Neural progenitor cell (in vitro differentiated cells): Measurements from ENCODE around the gene SMARCD3. TPM values are rescaled to one million over a fixed set of nuclear protein-coding genes. Genes with fewer than 3 reads are reported as not detected.

ENCODE experiments used
- DNase-seq: peaks from one replicate; pipeline ENCODE4 v3.0.0-alpha.2; 2016; ENCODE audit warnings: low spot score
- H2AFZ ChIP-seq: fragments of 200-600 bp; sonication (generic); replicated peaks from 2 replicates; pipeline ENCODE4 v1.6.1; 2016; ENCODE audit warnings: antibody characterized with exemption
- H3F3A ChIP-seq: fragments of 200-600 bp; sonication (generic); 2 replicates; pipeline ENCODE4 v1.6.1; 2016; ENCODE audit warnings: antibody characterized with exemption, low read depth
- H3K27ac ChIP-seq: fragments of 200-600 bp; sonication (generic); 2 replicates; pipeline ENCODE4 v1.5.1; 2016; ENCODE audit warnings: mild to moderate bottlenecking
- H3K27me3 ChIP-seq: fragments of 200-600 bp; sonication (generic); 2 replicates; pipeline ENCODE4 v1.6.1; 2016; ENCODE audit warnings: mild to moderate bottlenecking, moderate library complexity
- H3K36me3 ChIP-seq: fragments of 200-600 bp; sonication (generic); 2 replicates; pipeline ENCODE4 v1.5.1; 2016
- H3K4me1 ChIP-seq: fragments of 200-600 bp; sonication (generic); 2 replicates; pipeline ENCODE4 v1.6.1; 2016; ENCODE audit warnings: mixed run types
- H3K4me2 ChIP-seq: fragments of 200-600 bp; sonication (generic); 2 replicates; pipeline ENCODE4 v1.6.1; 2016
- H3K4me3 ChIP-seq: fragments of 200-600 bp; sonication (generic); 2 replicates; pipeline ENCODE4 v1.5.1; 2016
- H3K79me2 ChIP-seq: fragments of 200-600 bp; sonication (generic); 2 replicates; pipeline ENCODE4 v1.6.1; 2016; ENCODE audit warnings: low read depth
- H3K9ac ChIP-seq: fragments of 200-600 bp; sonication (generic); 2 replicates; pipeline ENCODE4 v1.6.1; 2016
- H3K9me3 ChIP-seq: fragments of 200-600 bp; sonication (generic); 2 replicates; pipeline ENCODE4 v1.5.1; 2016; ENCODE audit warnings: low read depth
- H4K20me1 ChIP-seq: fragments of 200-600 bp; sonication (generic); 2 replicates; pipeline ENCODE4 v1.6.1; 2016; ENCODE audit warnings: low read depth
- H3K27ac Mint-ChIP-seq: 3 replicates; pipeline ENCODE4 v1.8.0; 2021; ENCODE audit warnings: mixed read lengths
- H3K27me3 Mint-ChIP-seq: 2 replicates; pipeline ENCODE4 v1.8.0; 2022; ENCODE audit warnings: low read depth, mild to moderate bottlenecking, inconsistent platforms, moderate library complexity, mixed read lengths; ENCODE audit not compliant: insufficient read depth
- H3K36me3 Mint-ChIP-seq: 3 replicates; pipeline ENCODE4 v1.8.0; 2021; ENCODE audit warnings: mixed read lengths
- H3K4me1 Mint-ChIP-seq: 3 replicates; pipeline ENCODE4 v1.8.0; 2021; ENCODE audit warnings: mixed read lengths
- H3K4me3 Mint-ChIP-seq: 3 replicates; pipeline ENCODE4 v1.8.0; 2021; ENCODE audit warnings: mild to moderate bottlenecking, moderate library complexity, mixed read lengths
- H3K9me3 Mint-ChIP-seq: 3 replicates; pipeline ENCODE4 v1.8.0; 2020; ENCODE audit warnings: mixed read lengths
- CTCF ChIP-seq: fragments of 200-600 bp; sonication (generic); IDR thresholded peaks from 2 replicates; pipeline ENCODE4 v1.5.1; 2017; ENCODE audit warnings: antibody characterized with exemption, mild to moderate bottlenecking
- EZH2 ChIP-seq: fragments of 200-600 bp; sonication (generic); IDR thresholded peaks from 2 replicates; pipeline ENCODE4 v1.6.1; 2017; ENCODE audit warnings: antibody characterized with exemption, mild to moderate bottlenecking, moderate library complexity
- EZH2phosphoT487 ChIP-seq: fragments of 200-600 bp; sonication (generic); IDR thresholded peaks from 2 replicates; pipeline ENCODE4 v1.6.1; 2017; ENCODE audit warnings: antibody characterized with exemption
- total RNA-seq: library from RNA; depleted of rRNA; stranded (reverse); fragments of >200 nt; gene quantifications from 2 replicates; pipeline ENCODE4 v1.2.3, GENCODE V29; 2015; ENCODE audit warnings: low replicate concordance

SMARCD3 gene
- 11.0 and 23.6 TPM in 2 replicates for total RNA-seq

GRCh38 chr7:151248346-151249033, at the start of gene SMARCD3:
SMARCD3 (minus strand) TSS chr7:151248694; CDS start chr7:151248562, 132 bp downstream.
- no peaks in the 10 kb centered on the region for H3K9me3 Mint-ChIP-seq
- H3K27ac Mint-ChIP-seq, result peak within 1 kb of the TSS; percentile 88
- H3K36me3 Mint-ChIP-seq, result no peaks in the 10 kb centered on the region
- peaks cover 65% of the 10 kb centered on the region for H3F3A ChIP-seq
- H3K4me3 Mint-ChIP-seq, result peak within 1 kb of the TSS; percentile 95
- H3K4me1 ChIP-seq, result peaks cover 69% of the 10 kb centered on the region
- H2AFZ ChIP-seq, result peak within 1 kb of the TSS; percentile 70
- H3K27ac ChIP-seq, result no peak within 1 kb of the TSS
- TF ChIP-seq EZH2, result peak; percentile 52
- TF ChIP-seq CTCF, result no peak
- TF ChIP-seq EZH2phosphoT487, result peak; percentile 46
- no peaks in the 10 kb centered on the region for H3K79me2 ChIP-seq
- H3K27me3 Mint-ChIP-seq, result peaks cover 19% of the 10 kb centered on the region
- peaks cover 73% of the 10 kb centered on the region for H3K4me1 Mint-ChIP-seq
- H3K27me3 ChIP-seq, result peaks cover 73% of the 10 kb centered on the region
- H3K4me2 ChIP-seq, result peak within 1 kb of the TSS; percentile 95
- no peaks in the 10 kb centered on the region for H3K36me3 ChIP-seq
- no peaks in the 10 kb centered on the region for H3K9me3 ChIP-seq
- H3K4me3 ChIP-seq, result peak within 1 kb of the TSS; percentile 52
- H4K20me1 ChIP-seq, result peaks cover 36% of the 10 kb centered on the region
- peak; percentile 94 for DNase-seq
- H3K9ac ChIP-seq, result no peak within 1 kb of the TSS

GRCh38 chr7:151296202-151296992, 47.9 kb upstream of the SMARCD3 start:
- no peak for TF ChIP-seq EZH2phosphoT487
- no peak for TF ChIP-seq EZH2
- no peak for TF ChIP-seq CTCF
- peaks cover 9% of the 10 kb centered on the region for H3K9me3 Mint-ChIP-seq
- DNase-seq, result no peak

GRCh38 chr7:151292850-151293249, 44.4 kb upstream of the SMARCD3 start:
- Mint-ChIP-seq H3K27me3 (peaks cover 6% of the 10 kb centered on the region), H3K9me3 (peaks cover 7% of the 10 kb centered on the region), H3K36me3 (no peaks in the 10 kb centered on the region), H3K4me3 (no peak overlapping the region), H3K27ac (no peak overlapping the region), H3K4me1 (no peaks in the 10 kb centered on the region)
- no peak overlapping the region for H3K4me2 ChIP-seq
- peaks cover 3% of the 10 kb centered on the region for H3K9me3 ChIP-seq
- H3K27me3 ChIP-seq, result peaks cover 22% of the 10 kb centered on the region
- no peak overlapping the region for H3K9ac ChIP-seq
- H3F3A ChIP-seq, result no peaks in the 10 kb centered on the region
- no peak overlapping the region for H3K4me3 ChIP-seq
- H3K4me1 ChIP-seq, result no peaks in the 10 kb centered on the region
- H3K36me3 ChIP-seq, result no peaks in the 10 kb centered on the region
- H3K79me2 ChIP-seq, result no peaks in the 10 kb centered on the region
- no peak overlapping the region for H2AFZ ChIP-seq
- no peak for DNase-seq
- no peaks in the 10 kb centered on the region for H4K20me1 ChIP-seq
- TF ChIP-seq CTCF (no peak), EZH2phosphoT487 (no peak), EZH2 (no peak)
- no peak overlapping the region for H3K27ac ChIP-seq

More at GRCh38 chr7:151296202-151296992, 47.9 kb upstream of the SMARCD3 start:
- H3K36me3 Mint-ChIP-seq, result peaks cover 2% of the 10 kb centered on the region
- peaks cover 12% of the 10 kb centered on the region for H3K27me3 Mint-ChIP-seq
- H3K36me3 ChIP-seq, result no peaks in the 10 kb centered on the region
- peaks cover 3% of the 10 kb centered on the region for H3K9me3 ChIP-seq
- no peak overlapping the region for H3K27ac Mint-ChIP-seq
- H3K4me3 Mint-ChIP-seq, result no peak overlapping the region
- H4K20me1 ChIP-seq, result no peaks in the 10 kb centered on the region
- H3K9ac ChIP-seq, result no peak overlapping the region
- no peak overlapping the region for H3K4me3 ChIP-seq
- no peaks in the 10 kb centered on the region for H3K4me1 ChIP-seq
- no peak overlapping the region for H3K4me2 ChIP-seq
- peaks cover 27% of the 10 kb centered on the region for H3K27me3 ChIP-seq
- H2AFZ ChIP-seq, result no peak overlapping the region
- H3F3A ChIP-seq, result no peaks in the 10 kb centered on the region
- H3K79me2 ChIP-seq, result no peaks in the 10 kb centered on the region
- H3K4me1 Mint-ChIP-seq, result no peaks in the 10 kb centered on the region
- H3K27ac ChIP-seq, result no peak overlapping the region
